NAMALWA (cell line): Measurements from ENCODE around the gene KDM6B.
"Not testable (repeated sequence)": the region's sequence is repeated elsewhere in the genome, so short reads cannot be mapped to it uniquely, and the experiment has no call there.

ENCODE experiments used
- DNase-seq: peaks from one replicate; pipeline ENCODE4 v3.0.0-alpha.2; 2015; ENCODE audit warnings: low spot score

KDM6B gene

GRCh38 chr17:7852919-7853690 is 19.1 kb downstream of the KDM6B start:
- DNase-seq = no peak

DNA sequence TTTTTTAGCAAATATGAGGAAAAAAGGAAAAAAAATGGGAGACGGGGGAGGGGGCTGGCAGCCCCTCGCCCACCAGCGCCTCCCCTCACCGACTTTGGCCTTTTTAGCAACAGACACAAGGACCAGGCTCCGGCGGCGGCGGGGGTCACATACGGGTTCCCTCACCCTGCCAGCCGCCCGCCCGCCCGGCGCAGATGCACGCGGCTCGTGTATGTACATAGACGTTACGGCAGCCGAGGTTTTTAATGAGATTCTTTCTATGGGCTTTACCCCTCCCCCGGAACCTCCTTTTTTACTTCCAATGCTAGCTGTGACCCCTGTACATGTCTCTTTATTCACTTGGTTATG is 19.6 kb downstream of the KDM6B start:
- DNase-seq = no peak

GRCh38 chr17:7854078-7854777 is 20.2 kb downstream of the KDM6B start:
- DNase-seq = no peak

GRCh38 chr17:7854851-7855659 is 21.0 kb downstream of the KDM6B start, which contains the start of gene TMEM88:
TMEM88 (plus strand) TSS chr17:7855066; CDS start chr17:7855075, 9 bp downstream.
- DNase-seq = no peak

GRCh38 chr17:7855660-7856010 is 21.6 kb downstream of the KDM6B start:
- no peak for DNase-seq

DNA sequence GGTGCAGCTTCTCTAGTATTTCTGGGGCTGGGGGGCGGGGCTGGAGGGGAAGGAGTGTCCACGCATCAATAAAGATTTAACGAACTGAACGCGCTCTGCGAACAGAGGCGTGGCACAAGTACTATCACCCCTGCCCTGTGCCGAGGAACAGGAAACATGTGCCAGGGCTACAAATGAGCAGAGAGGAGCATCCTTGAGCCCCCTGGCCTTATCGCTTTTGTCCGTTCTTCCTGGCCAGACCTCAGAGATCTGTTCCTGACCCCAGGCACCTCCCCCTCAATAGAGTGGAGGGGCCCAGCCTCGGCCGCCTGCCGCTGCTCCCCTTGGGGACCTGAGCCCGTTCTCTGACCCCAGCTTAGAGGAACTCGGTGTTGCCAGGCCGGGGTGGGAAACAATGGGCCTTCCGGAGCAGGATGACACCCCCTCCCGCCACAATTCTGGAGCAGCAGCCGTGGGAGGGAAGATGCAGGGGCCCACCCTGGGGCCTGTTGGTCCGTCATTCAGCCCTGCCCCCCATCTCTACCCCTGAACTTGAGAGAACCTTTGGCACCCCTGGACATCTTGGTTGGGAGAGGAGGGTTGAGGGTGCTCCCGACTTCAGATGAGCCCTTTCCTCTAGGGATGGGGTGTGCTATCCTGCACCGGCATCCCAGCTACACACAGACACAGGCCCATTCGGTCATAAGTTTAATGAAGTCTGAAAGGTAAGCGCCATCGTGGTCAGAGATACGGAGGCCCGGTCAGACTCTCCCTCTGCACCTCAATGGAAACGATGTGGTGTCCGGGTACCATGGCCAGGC is 22.2 kb downstream of the KDM6B start:
- DNase-seq = peak; percentile 61

DNA sequence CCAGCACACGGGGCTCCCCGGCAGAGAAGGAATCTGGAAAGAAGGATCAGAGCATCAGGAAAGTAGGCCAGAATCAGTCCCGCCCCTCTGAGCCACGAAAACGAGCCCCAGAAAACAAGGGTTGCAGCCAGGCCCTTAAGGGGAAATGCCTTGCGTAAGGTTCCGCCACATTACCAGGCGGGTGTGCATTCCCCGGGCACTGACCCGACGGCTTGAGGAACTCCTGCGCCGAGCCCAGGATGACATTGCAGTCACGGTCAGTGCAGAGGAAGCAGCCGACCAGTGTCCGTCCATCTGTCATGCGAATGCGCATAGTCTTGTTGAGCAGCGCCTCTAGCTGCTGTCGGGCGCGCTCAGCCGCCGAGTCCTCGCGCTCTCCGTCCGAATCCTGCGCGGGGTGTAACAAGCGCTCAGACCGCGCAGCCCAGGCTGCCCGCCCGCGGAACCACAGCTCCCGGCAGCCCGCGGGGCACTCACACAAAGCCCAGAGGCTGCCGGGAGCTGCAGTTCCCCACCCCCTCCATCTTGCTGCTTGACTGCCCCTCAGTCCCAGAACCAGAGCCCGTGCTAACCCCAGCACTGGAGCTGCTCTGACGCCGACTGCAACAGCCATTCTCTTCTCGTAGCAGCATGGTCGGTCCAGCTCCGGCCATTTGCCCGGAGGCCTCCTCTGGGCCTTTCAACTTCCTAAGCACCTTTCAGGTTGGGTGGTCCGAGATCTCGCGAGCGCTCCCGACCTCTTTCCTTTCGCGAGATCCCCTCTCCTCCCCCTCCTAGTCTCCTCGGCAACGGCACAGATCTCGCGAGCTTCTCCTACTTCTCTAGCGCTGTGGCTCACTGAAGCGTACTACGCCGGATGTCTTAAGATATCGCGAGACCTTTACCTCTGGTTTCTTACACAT is 23.0 kb downstream of the KDM6B start, which contains the start of gene NAA38:
Gene NAA38 (minus strand): TSS at position 749 of the 902 bp plus-strand sequence. CDS start 96 bp downstream, at position 653.
- peak; percentile 96 for DNase-seq

- peak; percentile 80 for DNase-seq
Measured at GRCh38 chr17:7857713-7858521, 23.9 kb downstream of the KDM6B start, which contains the start of gene CYB5D1. CYB5D1 (plus strand) TSS chr17:7858003; CDS start chr17:7858135, 132 bp downstream.

GRCh38 chr17:7858522-7858810 is 24.4 kb downstream of the KDM6B start:
- DNase-seq = no peak

DNA sequence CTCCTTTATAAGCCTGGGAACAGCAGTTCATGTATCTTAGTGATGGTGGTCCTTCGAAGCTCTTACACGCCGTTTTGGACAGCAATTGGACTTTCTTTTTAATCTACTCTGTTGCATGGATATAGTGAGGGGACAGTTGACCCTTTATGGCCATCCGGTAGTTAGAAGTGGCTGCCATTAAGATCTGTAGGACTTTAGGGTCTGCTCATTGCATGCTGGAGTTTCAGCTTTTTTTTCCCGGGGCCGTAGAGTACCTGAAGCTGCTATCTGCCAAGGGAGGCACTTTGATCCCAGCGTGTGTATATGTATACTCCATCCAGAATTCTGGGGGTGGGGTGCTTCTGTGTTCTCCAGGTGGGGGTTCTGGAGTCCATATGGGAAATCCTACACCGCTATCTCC is 25.0 kb downstream of the KDM6B start:
- DNase-seq = no peak

DNA sequence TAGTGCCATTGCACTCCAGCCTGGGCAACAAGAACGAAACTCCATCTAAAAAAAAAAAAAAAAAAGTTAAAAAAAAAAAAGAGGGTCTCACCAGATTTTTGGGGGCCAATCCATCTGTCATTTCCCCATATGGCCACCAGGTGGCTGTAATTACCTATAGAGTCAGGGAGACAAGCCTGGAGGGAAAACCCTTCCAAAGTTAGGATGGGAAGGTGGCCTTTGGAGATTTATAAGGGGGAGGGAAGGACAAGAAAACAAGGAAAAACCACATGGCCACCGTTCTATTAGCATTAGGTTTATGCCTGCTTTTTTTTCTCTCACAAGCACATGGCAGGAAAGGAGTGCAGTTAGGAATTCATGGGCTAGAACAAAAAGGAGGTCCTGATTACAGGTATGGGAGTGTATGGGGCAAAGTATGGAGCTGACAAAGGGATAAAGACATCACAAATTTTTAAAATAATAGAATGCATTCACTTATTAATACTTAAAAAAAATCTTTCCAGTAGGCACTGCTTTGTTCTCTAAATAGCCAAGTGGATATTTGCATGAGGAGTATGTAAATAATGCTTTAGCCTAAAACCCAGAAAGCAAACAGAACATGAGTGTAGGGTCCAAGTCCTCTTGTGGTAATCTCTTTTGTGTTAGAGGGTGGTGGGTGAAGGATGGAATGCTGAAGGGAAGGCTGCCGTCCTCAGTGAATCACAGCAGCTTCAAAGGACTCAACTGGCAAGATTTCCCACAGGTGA is 28.8 kb downstream of the KDM6B start:
- DNase-seq = peak; percentile 51

DNA sequence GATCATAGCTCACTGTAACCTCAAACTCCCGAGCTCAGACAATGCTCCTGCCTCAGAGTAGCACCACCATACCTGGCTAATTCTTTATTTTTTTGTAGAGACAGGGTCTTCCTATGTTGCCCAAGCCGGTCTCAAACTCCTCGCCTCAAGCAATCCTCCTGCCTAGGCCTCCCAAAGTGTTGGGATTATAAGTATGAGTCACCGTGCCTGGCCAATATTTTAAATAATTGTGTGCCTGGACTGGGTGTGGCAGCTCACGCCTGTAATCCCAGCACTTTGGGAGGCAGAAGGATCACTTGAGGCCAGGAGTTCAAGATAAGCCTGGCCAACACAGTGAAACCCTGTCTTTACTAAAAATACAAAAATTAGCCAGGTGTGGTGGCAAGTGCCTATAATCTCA is 30.4 kb downstream of the KDM6B start:
- DNase-seq = not testable (repeated sequence)

GRCh38 chr17:7864995-7865650 is 31.1 kb downstream of the KDM6B start:
- DNase-seq = no peak

- DNase-seq = no peak
Measured at GRCh38 chr17:7867881-7868329, 33.9 kb downstream of the KDM6B start.

DNA sequence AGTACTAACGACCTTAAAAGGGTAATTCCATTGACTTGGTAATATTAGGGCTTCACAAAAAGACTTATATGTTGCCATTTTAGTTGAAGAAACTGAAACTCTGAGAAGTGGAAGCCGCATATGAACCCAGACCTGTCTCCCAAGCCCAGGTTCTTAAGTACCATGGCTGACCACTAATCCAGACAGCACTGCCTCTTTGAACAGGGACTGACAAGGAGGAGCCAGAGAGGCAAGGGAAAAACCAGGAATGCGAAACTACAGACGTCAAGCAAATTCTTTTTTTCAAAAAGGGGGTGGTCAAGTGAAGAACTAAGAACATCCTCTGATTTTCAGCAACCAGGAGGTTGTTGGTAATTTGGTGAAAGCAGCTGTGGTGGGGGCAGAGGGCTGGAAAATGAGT is 39.0 kb downstream of the KDM6B start:
- no peak for DNase-seq

- no peak for DNase-seq
Measured at GRCh38 chr17:7875804-7876370, 41.9 kb downstream of the KDM6B start.

GRCh38 chr17:7878234-7878633 is 44.2 kb downstream of the KDM6B start:
- no peak for DNase-seq
